IMR-90 (cell line): ENCODE measurements around the gene ZNF554. TPM values are rescaled to one million over a fixed set of nuclear protein-coding genes. Genes with fewer than 3 reads are reported as not detected.

Experiments used
- ATAC-seq: fragments of 200-7000 bp; cut with Tn5 transposase; 2 replicates; pipeline ENCODE4 v1.9.1; 2020; ENCODE audit warnings: low read depth, mild to moderate bottlenecking, moderate library complexity
- BruUV-seq: library from RNA; stranded (reverse); fragments of 400-500 nt; replicated peaks from 2 replicates; lab custom pipeline; 2021; lab: Mats Ljungman, UMichigan
- CTCF ChIA-PET: fragments of 300-600 bp; formaldehyde crosslinking; extraction: SDS; loops from one replicate; lab custom pipeline; 2021; ENCODE audit warnings: antibody characterized with exemption; lab: Yijun Ruan, JAX
- POLR2A ChIA-PET: fragments of 300-600 bp; sonication (Branson Sonifier 250); formaldehyde crosslinking; loops from one replicate; lab custom pipeline; 2022; ENCODE audit warnings: antibody characterized with exemption; ENCODE audit not compliant: unreplicated experiment; lab: Charles Lee
- DNase-seq: peaks from one replicate; pipeline ENCODE4 v3.0.0; 2013
- H2AFZ ChIP-seq: replicated peaks from 2 replicates; pipeline ENCODE3; 2013; ENCODE audit warnings: low read length, mild to moderate bottlenecking; ENCODE audit not compliant: poor library complexity
- H2AK5ac ChIP-seq: 2 replicates; pipeline ENCODE4 v1.6.1; 2013; ENCODE audit warnings: low read depth, low read length, inconsistent platforms
- H2AK9ac ChIP-seq: replicated peaks from 2 replicates; pipeline ENCODE3; 2013; ENCODE audit warnings: mild to moderate bottlenecking, low read depth, low read length, moderate library complexity; ENCODE audit not compliant: poor library complexity
- H2BK120ac ChIP-seq: 2 replicates; pipeline ENCODE4 v1.6.1; 2013; ENCODE audit warnings: low read depth, low read length, inconsistent platforms
- H2BK15ac ChIP-seq: 3 replicates; pipeline ENCODE4 v1.6.1; 2013; ENCODE audit warnings: low read depth, low read length, inconsistent platforms
- H2BK20ac ChIP-seq: 2 replicates; pipeline ENCODE4 v1.6.1; 2013; ENCODE audit warnings: low read depth, mild to moderate bottlenecking, inconsistent platforms, low read length, moderate library complexity
- H2BK5ac ChIP-seq: 2 replicates; pipeline ENCODE4 v1.6.1; 2013; ENCODE audit warnings: mild to moderate bottlenecking, low read depth, low read length, inconsistent platforms; ENCODE audit not compliant: poor library complexity, severe bottlenecking
- H3K14ac ChIP-seq: replicated peaks from 2 replicates; pipeline ENCODE4 v1.6.1; 2013; ENCODE audit warnings: low read depth, low read length, inconsistent platforms
- H3K18ac ChIP-seq: 2 replicates; pipeline ENCODE4 v1.6.1; 2013; ENCODE audit warnings: low read depth, low read length, control low read depth
- H3K23ac ChIP-seq: 2 replicates; pipeline ENCODE4 v1.6.1; 2013; ENCODE audit warnings: low read depth, low read length, inconsistent platforms
- H3K27ac ChIP-seq: 2 replicates; pipeline ENCODE4 v1.5.1; 2013; ENCODE audit warnings: mild to moderate bottlenecking, control low read depth, low read length; ENCODE audit not compliant: insufficient read depth
- H3K27me3 ChIP-seq: 2 replicates; pipeline ENCODE4 v1.6.1; 2013; ENCODE audit warnings: low read length; ENCODE audit not compliant: control insufficient read depth, insufficient read depth
- H3K36me3 ChIP-seq: 2 replicates; pipeline ENCODE4 v1.6.1; 2013; ENCODE audit warnings: low read length, mixed read lengths; ENCODE audit not compliant: control insufficient read depth, insufficient read depth
- H3K4ac ChIP-seq: 2 replicates; pipeline ENCODE4 v1.6.1; 2013; ENCODE audit warnings: low read depth, low read length, inconsistent platforms
- H3K4me1 ChIP-seq: 2 replicates; pipeline ENCODE4 v1.6.1; 2013; ENCODE audit warnings: low read length, mixed read lengths; ENCODE audit not compliant: control insufficient read depth, insufficient read depth
- H3K4me2 ChIP-seq: 2 replicates; pipeline ENCODE4 v1.6.1; 2013; ENCODE audit warnings: low read depth, mild to moderate bottlenecking, control low read depth, low read length, moderate library complexity
- H3K4me3 ChIP-seq: 2 replicates; pipeline ENCODE4 v1.5.1; 2013; ENCODE audit warnings: low read depth, mild to moderate bottlenecking, control low read depth, low read length, moderate library complexity; ENCODE audit not compliant: insufficient read depth
- H3K56ac ChIP-seq: 2 replicates; pipeline ENCODE4 v1.6.1; 2013; ENCODE audit warnings: low read length, inconsistent platforms; ENCODE audit not compliant: insufficient read depth; ENCODE audit errors: extremely low read depth
- H3K79me1 ChIP-seq, 2 experiments: 2 replicates each; pipeline ENCODE4 v1.6.1; 2013; ENCODE audit warnings: low read length in 2 of 2, inconsistent platforms in 1 of 2, low read depth in 1 of 2
- H3K9ac ChIP-seq: 2 replicates; pipeline ENCODE4 v1.6.1; 2013; ENCODE audit warnings: low read depth, low read length, control low read depth
- H3K9me1 ChIP-seq: 2 replicates; pipeline ENCODE4 v1.6.1; 2013; ENCODE audit warnings: low read length, inconsistent platforms; ENCODE audit not compliant: insufficient read depth
- H3K9me3 ChIP-seq: 2 replicates; pipeline ENCODE4 v1.6.1; 2013; ENCODE audit warnings: low read length; ENCODE audit not compliant: control insufficient read depth, insufficient read depth
- H4K20me1 ChIP-seq: 2 replicates; pipeline ENCODE4 v1.6.1; 2013; ENCODE audit warnings: low read length, inconsistent platforms; ENCODE audit not compliant: insufficient read depth
- H4K5ac ChIP-seq: 2 replicates; pipeline ENCODE4 v1.6.1; 2013; ENCODE audit warnings: mild to moderate bottlenecking, low read depth, low read length, control low read depth
- H4K8ac ChIP-seq, 2 experiments: 2 replicates each; pipeline ENCODE4 v1.6.1; 2013; ENCODE audit warnings: low read depth in 2 of 2, low read length in 2 of 2, control low read depth in 1 of 2, inconsistent platforms in 1 of 2
- H4K91ac ChIP-seq: 2 replicates; pipeline ENCODE4 v1.6.1; 2013; ENCODE audit warnings: low read depth, low read length, inconsistent platforms; ENCODE audit not compliant: insufficient read depth
- CEBPB ChIP-seq: IDR thresholded peaks from 2 replicates; pipeline ENCODE4 v1.6.1; 2012; ENCODE audit warnings: low read depth, low read length, improper control_type of control experiment
- CTCF ChIP-seq: conservative IDR thresholded peaks from 2 replicates; pipeline ENCODE4 v1.5.1; 2012; ENCODE audit warnings: mild to moderate bottlenecking, low read depth, low read length, improper control_type of control experiment
- MAFK ChIP-seq: IDR thresholded peaks from 2 replicates; pipeline ENCODE4 v1.6.1; 2012; ENCODE audit warnings: low read depth, low read length, improper control_type of control experiment
- MAZ ChIP-seq: IDR thresholded peaks from 2 replicates; pipeline ENCODE4 v1.6.1; 2012; ENCODE audit warnings: low read depth, mild to moderate bottlenecking, low read length, improper control_type of control experiment, moderate library complexity, borderline replicate concordance
- NFE2L2 ChIP-seq: fragments of 150-350 bp; IDR thresholded peaks from 2 replicates; pipeline ENCODE4 v1.6.1; 2016; ENCODE audit warnings: low read depth, mild to moderate bottlenecking, low read length
- RAD21 ChIP-seq: IDR thresholded peaks from 2 replicates; pipeline ENCODE4 v1.6.1; 2012; ENCODE audit warnings: low read length, improper control_type of control experiment
- RFX5 ChIP-seq: IDR thresholded peaks from 2 replicates; pipeline ENCODE4 v1.8.0; 2012; ENCODE audit warnings: low read depth, mild to moderate bottlenecking, low read length, moderate library complexity
- WGBS, 2 experiments: methylation state at CpG; one replicate each; pipeline versions ENCODE4 v1.1.5 to v1.1.7; 2013; ENCODE audit warnings: missing lambda C conversion rate in 2 of 2; ENCODE audit not compliant: insufficient read length in 1 of 2; ENCODE audit errors: extremely low coverage in 2 of 2; 5-methylcytosine and 5-hydroxymethylcytosine counted together
- dilution Hi-C: fragments of 300-500 bp; cut with HindIII; formaldehyde crosslinking; loops from one replicate; pipeline ENCODE4 v1.14.3; 2018; ENCODE audit warnings: low sequenced_read_pairs; ENCODE audit not compliant: unreplicated experiment
- in situ Hi-C: fragments of 300-500 bp; cut with MboI; formaldehyde crosslinking; loops from 3 replicates; pipeline ENCODE4 v1.14.3; 2019; ENCODE audit warnings: low sequenced_read_pairs, inconsistent platforms, mixed read lengths
- intact Hi-C: fragments of 100-400 bp; cut with micrococcal nuclease; formaldehyde crosslinking; loops from 2 replicates; pipeline ENCODE4 v1.10.0; 2022
- polyA plus RNA-seq, 3 experiments: library from polyadenylated mRNA; depleted of rRNA; stranded (reverse); fragments of >200 nt; gene quantifications; 2 replicates each; pipeline ENCODE4 v1.2.3, GENCODE V29; 2012; ENCODE audit warnings: low replicate concordance in 1 of 3
- total RNA-seq: library from RNA; depleted of rRNA; stranded (reverse); fragments of >200 nt; gene quantifications from 2 replicates; pipeline ENCODE4 v1.2.3, GENCODE V29; 2012

The ZNF554 gene
- total and polyA plus RNA-seq, 2 of the 4 experiments (the other 2 are of a cell fraction): 1.5 to 3.0 TPM

- H2BK5ac ChIP-seq: no peak overlapping the region
- no peak overlapping the region for H4K91ac ChIP-seq
- H4K8ac ChIP-seq: no peak overlapping the region
- no peak overlapping the region for H3K14ac ChIP-seq
- H3K4me1 ChIP-seq: no peaks in the 10 kb centered on the region
- no peak overlapping the region for H3K56ac ChIP-seq
- no peaks in the 10 kb centered on the region for H3K79me1 ChIP-seq
- intact Hi-C loops: no loop called here
- H4K20me1 ChIP-seq: no peaks in the 10 kb centered on the region
- dilution Hi-C loops: no loop called here
- H2AK9ac ChIP-seq: no peak overlapping the region
- no peak overlapping the region for H3K4me2 ChIP-seq
- no peak overlapping the region for H2BK120ac ChIP-seq
- ATAC-seq (no peak), DNase-seq (no peak)
- H3K23ac ChIP-seq: no peak overlapping the region
- H3K4ac ChIP-seq: no peak overlapping the region
- no peak overlapping the region for H4K5ac ChIP-seq
- H2AFZ ChIP-seq: no peak overlapping the region
- CTCF ChIA-PET: no interaction called here
- H2BK15ac ChIP-seq: no peak overlapping the region
- TF ChIP-seq MAFK (no peak), RAD21 (no peak), MAZ (no peak), CEBPB (no peak), CTCF (no peak), NFE2L2 (no peak), RFX5 (no peak)
- 50% methylated on average over 2 of the region's 12 CpGs; no CpG with 5 or more reads in 1 of the 2 experiments for WGBS, 2 experiments
- no peaks in the 10 kb centered on the region for H3K27me3 ChIP-seq
- no peak overlapping the region for H3K27ac ChIP-seq
- no peak overlapping the region for H3K4me3 ChIP-seq
- no peak overlapping the region for H3K9ac ChIP-seq
- no peak overlapping the region for H2BK20ac ChIP-seq
- POLR2A ChIA-PET: no interaction called here
- H3K36me3 ChIP-seq: no peaks in the 10 kb centered on the region
- peaks cover 11% of the 10 kb centered on the region; the same call in 1 of the 2 replicates for H3K9me3 ChIP-seq
- no peak overlapping the region for H3K18ac ChIP-seq
- BruUV-seq: no TSS peak
- no peak overlapping the region for H2AK5ac ChIP-seq
- in situ Hi-C loops: loop anchor here (10.0 kb wide), 1 partner anchor 201 kb away; no protein-coding TSS in a partner anchor
- no peaks in the 10 kb centered on the region for H3K9me1 ChIP-seq
Measured at GRCh38 chr19:2865334-2866100, 45.8 kb downstream of the ZNF554 start.
